Stimulated activated memory B cell treated with anti-CD40 and anti-IgM and Interleukin-4, amounts not matched to agents 10 μg/mL and 1 μg/mL and 100 μg/mL, for 72 hours (primary cell): ENCODE measurements around the gene CCDC80.
"Not testable (repeated sequence)": the region's sequence is repeated elsewhere in the genome, so short reads cannot be mapped to it uniquely, and the experiment has no call there.

Source experiments
- ATAC-seq: fragments of 150-1000 bp; cut with Tn5 transposase; 2 replicates; pipeline ENCODE4 v1.10.0; 2021
- H3K27ac Mint-ChIP-seq: one replicate; pipeline ENCODE4 v1.8.0; 2022; ENCODE audit warnings: mild to moderate bottlenecking, mixed read lengths
- H3K27me3 Mint-ChIP-seq: one replicate; pipeline ENCODE4 v1.8.0; 2022; ENCODE audit warnings: mixed read lengths
- H3K36me3 Mint-ChIP-seq: one replicate; pipeline ENCODE4 v1.8.0; 2022; ENCODE audit warnings: mixed read lengths
- H3K4me1 Mint-ChIP-seq: one replicate; pipeline ENCODE4 v1.8.0; 2022; ENCODE audit warnings: mixed read lengths
- H3K4me3 Mint-ChIP-seq: one replicate; pipeline ENCODE4 v1.8.0; 2022; ENCODE audit warnings: mild to moderate bottlenecking, moderate library complexity, mixed read lengths
- H3K9me3 Mint-ChIP-seq: one replicate; pipeline ENCODE4 v1.8.0; 2022; ENCODE audit warnings: mixed read lengths

Gene CCDC80

DNA sequence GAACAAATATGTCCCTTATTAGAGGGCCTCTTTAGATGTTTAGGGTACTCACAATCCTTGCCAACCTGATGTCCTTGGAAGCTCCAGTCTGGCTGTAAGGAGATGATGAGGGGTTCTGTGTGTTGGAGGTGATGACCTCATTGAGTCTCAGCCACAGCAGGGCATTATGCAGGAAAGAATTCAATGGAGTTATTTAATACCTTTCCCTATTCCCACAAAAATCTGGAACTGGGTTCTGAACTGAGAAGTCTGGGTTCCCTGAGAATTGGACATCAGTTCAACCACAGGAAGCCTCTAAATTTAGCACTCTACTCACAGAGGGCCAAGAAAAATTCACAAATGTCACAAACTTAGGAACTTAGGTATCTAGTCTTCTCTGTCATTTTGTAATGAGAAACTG lies 42.2 kb downstream of the CCDC80 start:
- no peak for ATAC-seq
- Mint-ChIP-seq H3K36me3 (peaks cover 14% of the 10 kb centered on the region), H3K27me3 (no peaks in the 10 kb centered on the region)

GRCh38 chr3:112597945-112598344 lies 43.0 kb downstream of the CCDC80 start:
- Mint-ChIP-seq H3K9me3 (no peaks in the 10 kb centered on the region), H3K27ac (no peak overlapping the region), H3K27me3 (no peaks in the 10 kb centered on the region), H3K4me1 (peaks cover 15% of the 10 kb centered on the region), H3K4me3 (no peak overlapping the region), H3K36me3 (peaks cover 18% of the 10 kb centered on the region)
- no peak for ATAC-seq

More for the DNA sequence above, 42.2 kb downstream of the CCDC80 start:
- H3K27ac Mint-ChIP-seq = no peak overlapping the region
- H3K4me1 Mint-ChIP-seq = peaks cover 14% of the 10 kb centered on the region
- H3K9me3 Mint-ChIP-seq = no peaks in the 10 kb centered on the region
- H3K4me3 Mint-ChIP-seq = no peak overlapping the region

GRCh38 chr3:112594856-112595255 lies 46.1 kb downstream of the CCDC80 start:
- ATAC-seq = no peak
- Mint-ChIP-seq H3K4me1 (peaks cover 13% of the 10 kb centered on the region), H3K27ac (no peak overlapping the region), H3K36me3 (peaks cover 49% of the 10 kb centered on the region), H3K9me3 (no peaks in the 10 kb centered on the region), H3K4me3 (no peak overlapping the region), H3K27me3 (no peaks in the 10 kb centered on the region)

- ATAC-seq = no peak
- Mint-ChIP-seq H3K9me3 (no peaks in the 10 kb centered on the region), H3K4me3 (no peak overlapping the region), H3K4me1 (peaks cover 13% of the 10 kb centered on the region), H3K27me3 (no peaks in the 10 kb centered on the region), H3K27ac (no peak overlapping the region), H3K36me3 (peaks cover 62% of the 10 kb centered on the region)
Measured at GRCh38 chr3:112593258-112593657, 47.7 kb downstream of the CCDC80 start.

GRCh38 chr3:112587336-112587735 lies 53.6 kb downstream of the CCDC80 start:
- Mint-ChIP-seq H3K9me3 (no peaks in the 10 kb centered on the region), H3K27me3 (no peaks in the 10 kb centered on the region), H3K4me3 (no peak overlapping the region), H3K27ac (no peak overlapping the region), H3K36me3 (peaks cover 73% of the 10 kb centered on the region), H3K4me1 (peaks cover 26% of the 10 kb centered on the region)
- ATAC-seq = no peak

DNA sequence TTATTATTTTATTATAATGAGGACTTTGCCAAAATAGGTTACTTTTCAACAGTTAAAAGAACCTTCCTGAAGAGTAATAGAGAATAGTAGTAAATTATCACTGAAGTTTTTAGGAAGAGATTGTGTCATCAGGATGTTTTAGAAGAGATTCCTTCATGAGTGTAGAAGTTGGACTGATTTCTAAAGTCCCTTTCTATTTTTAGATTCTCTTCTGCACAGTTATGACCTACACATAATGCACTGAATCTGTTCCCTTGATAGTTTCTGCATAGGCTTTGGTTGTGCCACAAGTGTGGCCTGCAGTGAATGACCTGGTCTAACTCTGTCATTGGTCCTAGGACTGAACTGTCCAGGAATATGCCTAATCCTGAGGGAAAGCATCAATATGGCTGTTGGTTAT lies 55.2 kb downstream of the CCDC80 start:
- Mint-ChIP-seq H3K4me3 (no peak overlapping the region), H3K9me3 (no peaks in the 10 kb centered on the region), H3K27ac (peak overlapping the region; percentile 66), H3K4me1 (peaks cover 20% of the 10 kb centered on the region), H3K36me3 (peaks cover 57% of the 10 kb centered on the region), H3K27me3 (no peaks in the 10 kb centered on the region)
- ATAC-seq = no peak

GRCh38 chr3:112583105-112583504 lies 57.8 kb downstream of the CCDC80 start:
- Mint-ChIP-seq H3K27ac (no peak overlapping the region), H3K27me3 (no peaks in the 10 kb centered on the region), H3K4me3 (no peak overlapping the region), H3K9me3 (no peaks in the 10 kb centered on the region), H3K4me1 (peaks cover 27% of the 10 kb centered on the region), H3K36me3 (peaks cover 33% of the 10 kb centered on the region)
- ATAC-seq = no peak

- Mint-ChIP-seq H3K4me3 (no peak overlapping the region), H3K4me1 (peaks cover 23% of the 10 kb centered on the region), H3K27me3 (no peaks in the 10 kb centered on the region), H3K9me3 (no peaks in the 10 kb centered on the region), H3K27ac (no peak overlapping the region), H3K36me3 (peaks cover 27% of the 10 kb centered on the region)
- no peak for ATAC-seq
Measured at GRCh38 chr3:112582244-112582874, 58.6 kb downstream of the CCDC80 start.

- ATAC-seq = no peak
- peaks cover 7% of the 10 kb centered on the region for H3K36me3 Mint-ChIP-seq
- H3K27ac Mint-ChIP-seq = peak overlapping the region; percentile 17
- H3K9me3 Mint-ChIP-seq = no peaks in the 10 kb centered on the region
- peaks cover 7% of the 10 kb centered on the region for H3K4me1 Mint-ChIP-seq
- no peaks in the 10 kb centered on the region for H3K27me3 Mint-ChIP-seq
- no peak overlapping the region for H3K4me3 Mint-ChIP-seq
Measured at GRCh38 chr3:112579697-112580096, 61.2 kb downstream of the CCDC80 start.

- Mint-ChIP-seq H3K4me1 (peaks cover 7% of the 10 kb centered on the region), H3K27ac (no peak overlapping the region), H3K9me3 (no peaks in the 10 kb centered on the region), H3K27me3 (no peaks in the 10 kb centered on the region), H3K36me3 (peaks cover 7% of the 10 kb centered on the region), H3K4me3 (no peak overlapping the region)
- peak; percentile 76 for ATAC-seq
Measured at GRCh38 chr3:112579232-112579631, 61.7 kb downstream of the CCDC80 start.

GRCh38 chr3:112572701-112573100 lies 68.2 kb downstream of the CCDC80 start:
- Mint-ChIP-seq H3K27ac (no peak overlapping the region), H3K27me3 (no peaks in the 10 kb centered on the region), H3K9me3 (no peaks in the 10 kb centered on the region), H3K36me3 (peaks cover 43% of the 10 kb centered on the region), H3K4me1 (peaks cover 12% of the 10 kb centered on the region), H3K4me3 (no peak overlapping the region)
- no peak for ATAC-seq

- Mint-ChIP-seq H3K4me1 (peaks cover 37% of the 10 kb centered on the region), H3K4me3 (no peak overlapping the region), H3K36me3 (peaks cover 62% of the 10 kb centered on the region), H3K9me3 (no peaks in the 10 kb centered on the region), H3K27me3 (no peaks in the 10 kb centered on the region), H3K27ac (no peak overlapping the region)
- ATAC-seq = no peak
Measured at GRCh38 chr3:112569265-112569664, 71.7 kb downstream of the CCDC80 start.

DNA sequence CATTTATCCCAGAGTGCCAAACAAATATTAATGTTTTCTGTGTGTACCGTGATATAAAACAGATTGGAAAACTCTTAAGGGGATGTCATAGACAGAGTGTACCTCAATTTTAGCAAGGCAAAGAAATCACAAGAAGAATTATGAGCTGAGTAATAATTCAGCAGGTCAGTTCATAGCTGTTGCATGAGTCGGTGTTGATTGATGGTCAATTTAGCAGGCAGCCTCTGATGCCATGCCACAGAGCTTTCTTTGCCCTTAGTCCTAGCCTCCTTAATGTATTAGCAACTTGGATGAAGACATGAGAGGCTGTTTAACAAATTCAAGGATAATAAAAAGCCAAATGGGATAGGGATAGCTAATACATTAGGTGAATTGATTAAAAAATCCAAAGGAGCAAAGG lies 72.3 kb downstream of the CCDC80 start:
- Mint-ChIP-seq H3K27me3 (no peaks in the 10 kb centered on the region), H3K4me1 (peaks cover 42% of the 10 kb centered on the region), H3K4me3 (no peak overlapping the region), H3K9me3 (no peaks in the 10 kb centered on the region), H3K27ac (peak overlapping the region; percentile 1), H3K36me3 (peaks cover 62% of the 10 kb centered on the region)
- no peak for ATAC-seq

GRCh38 chr3:112564940-112565305 lies 76.0 kb downstream of the CCDC80 start:
- H3K27me3 Mint-ChIP-seq = no peaks in the 10 kb centered on the region
- ATAC-seq = no peak
- peak overlapping the region; percentile 3 for H3K27ac Mint-ChIP-seq
- H3K4me1 Mint-ChIP-seq = peaks cover 53% of the 10 kb centered on the region
- no peaks in the 10 kb centered on the region for H3K9me3 Mint-ChIP-seq
- peaks cover 34% of the 10 kb centered on the region for H3K36me3 Mint-ChIP-seq
- no peak overlapping the region for H3K4me3 Mint-ChIP-seq

DNA sequence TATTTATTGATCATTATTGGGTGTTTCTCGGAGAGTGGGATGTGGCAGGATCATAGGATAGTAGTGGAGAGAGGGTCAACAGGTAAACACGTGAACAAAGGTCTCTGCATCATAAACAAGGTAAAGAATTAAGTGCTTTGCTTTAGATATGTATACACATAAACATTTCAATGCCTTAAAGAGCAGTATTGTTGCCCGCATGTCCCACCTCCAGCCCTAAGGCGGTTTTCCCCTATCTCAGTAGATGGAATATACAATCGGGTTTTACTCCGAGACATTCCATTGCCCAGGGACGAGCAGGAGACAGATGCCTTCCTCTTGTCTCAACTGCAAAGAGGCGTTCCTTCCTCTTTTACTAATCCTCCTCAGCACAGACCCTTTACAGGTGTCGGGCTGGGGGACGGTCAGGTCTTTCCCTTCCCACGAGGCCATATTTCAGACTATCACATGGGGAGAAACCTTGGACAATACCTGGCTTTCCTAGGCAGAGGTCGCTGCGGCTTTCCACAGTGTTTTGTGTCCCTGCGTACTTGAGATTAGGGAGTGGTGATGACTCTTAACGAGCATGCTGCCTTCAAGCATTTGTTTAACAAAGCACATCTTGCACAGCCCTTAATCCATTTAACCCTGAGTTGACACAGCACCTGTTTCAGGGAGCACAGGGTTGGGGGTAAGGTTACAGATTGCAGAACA lies 76.5 kb downstream of the CCDC80 start:
- not testable (repeated sequence) for H3K27me3 Mint-ChIP-seq, H3K27ac Mint-ChIP-seq, ATAC-seq, H3K9me3 Mint-ChIP-seq, H3K4me3 Mint-ChIP-seq
- peaks cover 58% of the 10 kb centered on the region for H3K4me1 Mint-ChIP-seq
- H3K36me3 Mint-ChIP-seq = peaks cover 29% of the 10 kb centered on the region
